Raji (cell line): Measurements from ENCODE around the gene TMPRSS6.

Experiments
- POLR2A ChIP-seq: IDR thresholded peaks from 2 replicates; pipeline ENCODE4 v1.6.1; 2011; ENCODE audit warnings: low read depth, low read length, control low read depth; ENCODE audit not compliant: insufficient read depth

The TMPRSS6 gene

DNA sequence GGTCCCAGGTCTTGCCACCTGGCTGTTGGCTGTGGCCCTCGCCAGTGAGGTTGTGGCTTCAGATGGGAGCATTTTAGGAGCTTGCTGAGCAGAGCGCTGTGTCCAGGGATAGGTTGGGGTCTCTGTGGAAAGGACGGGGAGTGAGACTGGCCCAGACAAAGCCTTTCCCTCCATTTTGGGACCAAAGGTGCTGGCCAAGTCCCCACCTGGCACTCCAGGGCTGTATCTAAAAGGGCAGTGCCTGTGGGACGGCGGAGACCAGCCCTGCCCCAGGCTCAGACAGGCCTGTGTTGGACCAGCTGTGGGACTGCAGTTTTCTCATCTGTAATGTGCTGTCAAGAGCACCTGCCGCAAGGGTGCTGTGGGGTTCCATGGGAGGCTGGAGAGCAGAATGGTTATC is 62.9 kb downstream of the TMPRSS6 start:
- no peak for TF ChIP-seq POLR2A

DNA sequence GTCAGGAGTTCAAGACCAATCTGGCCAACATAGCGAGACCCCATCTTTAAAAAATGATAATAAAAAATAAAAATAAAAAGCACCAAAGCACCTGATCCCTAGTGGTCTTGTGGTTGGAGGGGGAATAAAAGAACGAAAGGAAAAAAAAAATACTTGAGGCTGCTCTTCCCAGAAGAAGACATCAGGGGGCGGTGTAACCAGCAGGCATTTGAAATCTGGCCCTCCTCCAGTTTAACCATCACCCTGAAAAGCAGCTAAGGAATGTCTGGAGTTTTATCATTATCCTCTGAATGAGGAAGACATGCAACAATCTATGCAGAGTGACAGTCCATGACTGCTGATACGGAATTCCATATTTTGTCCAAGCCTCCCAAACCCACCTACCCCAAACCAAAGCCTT is 63.6 kb downstream of the TMPRSS6 start:
- TF ChIP-seq POLR2A, result no peak

DNA sequence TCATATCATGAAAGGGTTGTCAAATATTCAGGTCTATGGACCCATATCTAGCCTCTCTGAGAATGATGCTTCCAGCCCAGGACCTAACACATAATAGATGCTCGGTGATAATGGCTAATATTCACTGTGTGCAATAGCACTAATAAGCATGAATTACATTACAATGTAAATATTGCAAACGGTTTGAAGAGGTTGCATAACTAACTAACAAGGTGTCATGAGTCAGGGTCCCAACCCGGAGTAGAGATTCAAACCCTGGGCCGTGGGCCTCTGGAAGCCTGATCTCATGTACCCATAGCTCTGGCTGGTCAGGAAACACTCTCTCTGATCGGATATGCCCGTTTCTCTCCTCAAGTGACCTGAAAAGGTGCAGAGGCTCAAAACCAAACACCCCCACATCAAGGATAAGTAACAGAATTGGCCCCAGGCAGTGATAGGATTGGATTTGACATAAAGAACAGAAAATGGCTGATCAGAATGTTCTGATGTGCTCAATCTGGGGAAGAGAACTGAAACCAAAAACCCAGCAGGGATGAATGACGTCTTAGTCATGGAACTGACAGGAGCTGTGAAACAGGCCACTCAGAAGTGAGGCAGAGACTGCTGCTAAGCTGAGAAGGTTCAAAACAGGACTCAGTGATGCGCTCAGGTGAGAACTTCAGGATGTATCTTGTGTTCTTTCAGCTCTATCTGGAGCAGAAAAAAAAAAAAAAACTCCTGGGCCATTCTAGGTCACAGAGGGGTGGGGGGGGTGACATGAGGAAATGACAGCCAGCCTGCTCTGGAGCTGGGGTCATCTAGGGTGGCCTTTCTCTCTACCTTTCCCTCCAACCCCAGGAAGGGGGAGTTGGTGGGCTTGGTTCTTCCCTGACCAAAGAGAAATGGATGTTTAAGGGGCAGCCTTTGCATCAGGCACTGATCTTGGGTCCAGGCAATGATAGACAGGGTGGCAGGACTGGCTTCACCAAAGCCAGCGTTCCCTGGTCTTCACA is 64.6 kb downstream of the TMPRSS6 start:
- TF ChIP-seq POLR2A, result no peak

DNA sequence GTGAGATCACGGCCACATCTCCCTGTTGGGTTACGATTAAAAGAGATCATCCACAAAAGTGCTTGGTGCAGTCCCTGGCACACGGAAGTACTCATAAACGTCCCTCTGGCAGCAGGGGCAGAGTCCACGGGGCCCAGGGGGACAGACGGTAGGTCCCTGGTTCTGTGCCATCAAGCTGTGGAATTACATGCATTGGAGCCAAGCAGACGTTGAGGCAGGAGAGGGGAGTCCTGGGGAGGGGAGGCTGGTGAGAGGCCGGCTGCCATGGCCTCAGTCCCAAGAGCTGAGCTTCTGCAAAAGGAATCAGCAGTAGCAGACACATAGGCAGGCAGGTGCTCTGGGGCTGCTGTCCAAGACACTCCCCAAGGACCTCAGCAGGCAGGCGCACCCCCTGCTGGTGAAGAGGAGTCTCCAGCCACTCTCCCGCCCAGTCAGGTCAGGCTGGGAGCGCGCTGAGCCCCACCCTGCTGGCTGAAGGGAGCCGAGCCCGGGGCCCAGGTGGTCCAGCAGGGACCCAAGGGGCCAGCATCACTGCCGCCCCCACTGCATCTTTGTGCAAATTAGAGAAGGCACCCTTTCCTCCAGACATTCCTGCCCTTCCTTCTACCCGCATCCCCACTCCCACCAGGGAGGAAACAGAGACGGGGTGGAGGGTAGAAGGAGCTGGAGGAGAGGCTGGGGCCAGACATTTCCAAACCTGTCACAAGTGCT is 65.5 kb downstream of the TMPRSS6 start:
- no peak for TF ChIP-seq POLR2A

DNA sequence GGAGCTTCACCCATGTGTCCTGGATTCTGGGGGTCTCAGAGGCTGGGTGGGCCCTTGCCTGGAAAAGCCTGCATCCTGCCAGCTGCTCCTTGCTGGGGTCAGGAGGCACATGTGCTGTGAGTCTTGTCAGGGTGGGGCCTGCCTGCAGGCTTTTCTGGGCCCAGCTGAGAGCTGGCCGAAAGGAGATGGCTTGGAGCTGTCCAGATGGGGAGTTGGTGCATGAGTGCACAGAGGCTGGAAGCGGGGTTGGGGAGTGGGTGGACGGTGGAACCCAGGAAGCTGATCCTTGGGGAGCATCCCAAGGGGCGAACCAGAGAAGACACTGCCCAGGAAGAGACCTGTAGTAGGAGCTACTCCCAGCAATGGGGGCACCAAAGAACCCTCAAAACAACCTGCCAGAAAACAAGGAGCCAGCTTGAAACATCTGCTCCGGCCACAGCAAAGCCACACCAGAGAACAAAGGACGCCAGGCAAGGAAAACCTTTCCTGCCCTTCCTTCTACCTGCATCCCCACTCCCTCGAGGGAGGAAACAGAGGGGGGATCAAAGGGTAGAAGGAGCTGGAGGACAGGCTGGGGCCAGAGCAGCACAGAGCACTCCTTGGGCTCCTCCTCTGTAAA is 66.2 kb downstream of the TMPRSS6 start:
- TF ChIP-seq POLR2A, result no peak

DNA sequence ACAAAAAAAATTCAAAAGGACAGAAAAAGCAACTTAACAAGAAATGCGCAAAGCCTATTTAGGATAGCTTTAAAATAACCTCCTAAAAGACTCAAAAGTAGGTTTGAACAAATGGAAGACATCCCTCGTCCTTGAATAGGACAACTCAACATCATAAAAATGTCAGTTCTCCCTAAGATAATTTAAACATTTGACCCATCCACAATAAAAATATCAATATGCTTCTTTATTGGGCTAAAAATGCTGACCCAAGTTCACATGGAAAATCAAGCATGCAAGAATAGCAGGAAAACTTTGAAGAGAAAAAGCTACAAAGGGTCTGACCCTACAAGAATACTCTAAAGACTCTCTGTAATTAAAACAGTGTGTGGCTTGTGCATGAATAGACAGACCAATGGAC is 70.0 kb downstream of the TMPRSS6 start:
- TF ChIP-seq POLR2A, result no peak

DNA sequence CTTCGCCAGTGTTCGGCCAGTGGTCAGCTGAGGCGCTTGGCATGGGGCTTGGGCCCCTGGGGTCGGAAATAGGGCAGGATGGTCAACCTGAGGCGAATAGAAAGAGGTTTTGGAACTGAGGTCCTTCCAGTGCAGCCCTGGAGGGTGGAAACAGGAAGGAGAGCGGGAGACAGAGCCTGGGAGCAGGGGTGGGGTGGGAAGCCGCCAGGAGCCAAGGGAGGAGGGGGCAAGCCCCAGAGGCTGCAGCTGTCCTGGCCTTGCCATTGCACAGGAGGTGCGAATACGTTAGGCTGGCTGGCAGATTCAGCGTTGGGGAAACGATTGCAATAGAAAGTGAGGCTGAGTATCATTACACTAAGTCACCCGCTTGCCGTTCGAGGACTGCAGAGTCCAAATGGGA is 71.8 kb downstream of the TMPRSS6 start:
- TF ChIP-seq POLR2A, result no peak

DNA sequence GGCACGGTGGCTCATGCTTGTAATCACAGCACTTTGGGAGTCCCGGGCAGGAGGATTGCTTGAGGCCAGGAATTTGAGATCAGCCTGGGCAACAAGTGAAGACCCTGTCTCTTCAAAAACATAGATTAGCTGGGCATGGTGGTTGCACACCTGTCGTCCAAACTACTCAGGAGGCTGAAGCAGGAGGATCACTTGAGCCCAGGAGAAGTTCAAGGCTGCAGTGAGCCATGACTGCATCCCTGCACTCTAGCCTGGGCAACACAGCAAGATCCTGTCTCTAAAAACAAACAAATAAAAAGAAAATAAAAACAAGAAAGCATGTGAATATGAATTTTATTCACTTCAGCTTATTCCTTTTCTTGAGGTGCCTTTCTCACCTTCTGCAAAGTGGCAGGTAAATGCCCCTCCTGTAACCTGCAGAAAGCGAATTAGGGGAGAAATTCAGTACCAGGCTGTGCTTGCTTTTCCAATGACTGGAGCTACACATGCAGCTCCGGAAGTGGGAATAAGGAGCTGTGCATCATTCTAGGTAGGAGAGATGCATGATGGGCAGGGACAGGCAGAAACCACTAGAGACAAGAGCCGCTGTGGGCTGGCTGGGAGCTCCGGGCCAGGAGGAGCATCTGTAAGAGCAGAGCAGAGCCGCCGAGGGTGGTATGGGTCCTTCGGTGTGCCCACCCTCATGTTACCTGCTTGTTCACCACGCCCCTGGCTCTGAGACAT is 72.7 kb downstream of the TMPRSS6 start:
- TF ChIP-seq POLR2A, result no peak

DNA sequence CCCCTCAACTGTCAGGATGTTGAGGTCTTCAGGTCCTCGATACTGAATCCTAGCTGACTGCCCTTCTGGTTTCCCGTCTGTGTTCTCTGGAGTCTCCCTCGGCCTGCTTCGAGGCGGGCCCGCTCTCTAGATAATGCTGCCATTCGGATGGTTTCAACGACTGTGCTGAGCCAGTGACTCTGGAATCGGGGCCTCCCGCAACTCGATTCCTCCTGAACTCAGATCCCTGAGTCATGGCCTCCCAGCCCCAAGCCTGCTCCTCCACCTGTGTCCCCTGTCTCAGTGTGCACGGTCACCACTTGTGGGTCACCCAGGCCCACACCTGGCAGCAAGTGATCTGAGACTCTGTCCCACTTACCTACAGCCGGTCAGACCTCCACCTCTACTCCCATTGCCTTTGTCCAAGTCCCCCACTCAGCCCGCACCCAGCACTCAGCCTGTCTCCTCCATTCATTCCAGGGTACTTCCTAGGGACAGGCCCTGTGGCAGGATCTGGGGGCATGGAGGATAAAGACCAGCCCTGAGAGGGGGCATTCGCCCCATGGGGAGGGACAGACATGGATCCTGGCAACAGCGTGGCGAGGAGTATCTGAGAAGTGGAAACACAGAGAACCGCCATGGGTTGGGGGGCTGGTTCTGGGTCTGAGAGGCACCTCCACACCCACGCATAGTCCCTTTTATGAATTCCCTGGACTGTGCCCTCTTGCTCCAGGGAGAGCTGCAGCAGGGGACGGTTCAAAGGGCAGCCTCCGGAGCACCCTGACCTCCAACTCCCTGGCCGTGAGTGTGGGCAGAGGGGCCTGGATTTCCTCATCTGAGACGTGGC is 75.7 kb downstream of the TMPRSS6 start:
- TF ChIP-seq POLR2A, result no peak

DNA sequence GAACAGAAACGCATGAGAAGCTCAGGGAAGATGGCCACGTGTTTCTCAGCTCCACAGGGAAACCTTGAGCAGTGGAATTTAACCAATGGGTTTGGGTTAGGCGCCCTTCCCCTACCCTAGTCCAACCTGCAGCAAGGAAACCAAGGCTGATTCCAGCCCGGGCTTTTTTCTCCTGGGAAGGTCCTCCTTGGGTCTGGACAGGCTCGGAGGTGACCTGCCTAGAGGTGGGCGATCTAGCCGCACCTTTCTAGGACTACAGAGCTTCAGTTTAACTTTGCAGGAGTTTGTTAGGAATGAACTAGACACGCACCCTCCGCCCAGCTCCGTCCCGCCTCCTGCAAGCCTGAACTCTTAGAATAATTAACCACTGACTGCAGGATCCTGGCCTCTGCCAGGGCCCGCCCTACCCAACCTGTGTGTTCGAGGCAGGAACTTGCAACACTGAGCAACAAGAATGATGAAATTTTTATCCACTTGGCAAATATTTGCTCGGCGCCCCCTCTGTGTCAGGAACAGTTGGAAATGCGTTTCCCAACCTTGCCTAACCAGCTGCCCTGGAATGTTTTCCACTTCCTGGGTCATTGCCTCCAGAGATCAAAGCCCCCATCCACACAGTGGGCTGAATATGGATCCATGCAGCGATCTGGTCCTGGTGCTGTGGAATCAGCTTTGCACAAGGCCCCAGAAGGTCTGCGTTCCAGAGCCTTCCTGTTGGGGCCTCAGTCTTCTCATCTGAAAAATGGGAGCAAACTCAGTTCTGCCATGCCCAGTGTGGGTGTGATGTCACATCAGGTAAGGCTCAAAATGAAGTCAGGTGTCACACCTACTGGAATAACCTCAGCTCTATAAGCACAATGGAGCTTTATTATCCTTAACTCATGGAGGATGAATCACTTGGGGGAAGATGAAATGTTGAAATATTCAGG is 76.7 kb downstream of the TMPRSS6 start:
- TF ChIP-seq POLR2A, result no peak

DNA sequence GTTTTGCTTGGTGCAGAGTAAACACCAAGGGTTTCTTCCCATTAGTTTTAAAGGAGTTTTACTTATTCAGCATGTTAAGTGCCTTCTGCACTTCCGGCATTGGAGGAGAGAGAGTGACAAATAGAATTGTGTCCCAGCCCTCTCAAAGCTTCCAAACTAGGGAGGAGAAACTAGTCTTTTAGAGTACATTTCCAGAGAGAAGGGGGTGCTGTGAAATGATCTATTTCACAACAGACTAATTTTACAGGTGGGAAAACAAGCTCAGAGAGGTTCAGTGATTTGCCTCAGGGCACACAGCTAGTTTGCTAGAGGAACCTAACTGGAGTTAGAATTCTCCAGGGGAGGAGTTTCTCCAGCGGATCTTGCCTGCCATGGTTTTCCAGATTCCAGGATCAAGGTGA is 77.4 kb downstream of the TMPRSS6 start:
- TF ChIP-seq POLR2A, result no peak

DNA sequence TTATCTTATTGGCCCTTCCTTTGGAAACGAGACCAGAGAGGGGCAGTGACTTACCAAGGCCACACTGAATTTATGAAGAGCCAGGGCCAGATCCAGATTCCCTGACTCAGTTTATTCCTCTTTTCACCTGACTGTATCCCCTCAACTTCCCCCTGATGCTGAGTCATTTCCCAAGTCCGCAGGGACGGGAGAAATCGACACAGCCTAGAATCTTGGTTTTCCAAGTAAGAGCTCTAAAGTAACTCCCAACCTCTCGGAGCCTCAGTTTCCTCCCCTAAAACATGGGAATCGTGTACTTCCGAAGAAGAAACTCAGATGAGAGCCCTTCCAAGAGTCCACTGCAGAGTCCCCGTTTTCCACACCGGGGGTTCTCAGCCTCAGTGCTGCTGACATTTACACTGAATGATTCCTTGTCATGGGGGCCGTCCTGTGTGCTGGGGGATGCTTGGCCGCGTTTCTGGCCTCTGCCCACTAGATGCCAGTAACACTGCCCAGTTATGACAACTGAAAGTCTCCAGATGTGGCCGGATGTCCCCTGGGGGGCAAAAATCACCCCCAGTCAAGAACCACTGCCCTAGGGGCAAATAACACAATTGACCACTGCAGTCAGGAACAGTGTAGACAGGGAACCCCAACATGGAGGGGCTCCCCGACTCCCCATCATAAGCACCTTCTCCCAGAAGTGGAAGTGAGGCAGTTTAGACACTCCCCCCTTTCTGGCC is 78.8 kb downstream of the TMPRSS6 start:
- TF ChIP-seq POLR2A, result no peak
